Upper lobe of right lung (tissue), 1 donor: ENCODE results near the gene HAPLN2. TPM values are rescaled to one million over a fixed set of nuclear protein-coding genes. Genes with fewer than 3 reads are reported as not detected.
A peak's percentile ranks its signal among the peaks of the same experiment; 100 is the strongest.

ENCODE experiments used
- ATAC-seq: fragments of 200-7000 bp; cut with Tn5 transposase; one replicate; pipeline ENCODE4 v1.9.1; 2020; ENCODE audit warnings: mild to moderate bottlenecking, moderate library complexity
- DNase-seq: peaks from one replicate; pipeline ENCODE4 v3.0.0-alpha.2; 2020
- H3K27ac ChIP-seq: fragments of 200-600 bp; one replicate; pipeline ENCODE4 v1.8.0; 2022
- H3K27me3 ChIP-seq: fragments of 200-600 bp; one replicate; pipeline ENCODE4 v1.8.0; 2022; ENCODE audit warnings: mild to moderate bottlenecking
- H3K36me3 ChIP-seq: fragments of 200-600 bp; one replicate; pipeline ENCODE4 v1.8.0; 2022
- H3K4me1 ChIP-seq: fragments of 200-600 bp; one replicate; pipeline ENCODE4 v1.8.0; 2022
- H3K4me3 ChIP-seq: fragments of 200-600 bp; one replicate; pipeline ENCODE4 v1.8.0; 2022; ENCODE audit warnings: mild to moderate bottlenecking
- H3K9me3 ChIP-seq: fragments of 200-600 bp; one replicate; pipeline ENCODE4 v1.8.0; 2022
- CTCF ChIP-seq: fragments of 200-600 bp; IDR thresholded peaks from one replicate; pipeline ENCODE4 v1.8.0; 2022; ENCODE audit warnings: antibody characterized with exemption
- intact Hi-C: fragments of 100-400 bp; cut with DNase I; formaldehyde crosslinking; loops from one replicate; pipeline ENCODE4 v1.11.0; 2022
- total RNA-seq: library from RNA; stranded (reverse); fragmentation: NEBNext Ultra II Directional; extraction: Animal tissue kit (Norgen Biotek cat#: 25700); gene quantifications from one replicate; pipeline ENCODE4 v1.2.1, GENCODE V29; 2021
- donor health status: DM: no; HTN: yes; CAD: no; lungs with severe emphysema.

Gene HAPLN2
- total RNA-seq, 1 donor from 2014 or later = 0.78 TPM

- peaks cover 46% of the 10 kb centered on the region for H3K4me1 ChIP-seq
- H3K9me3 ChIP-seq = no peaks in the 10 kb centered on the region
- no peaks in the 10 kb centered on the region for H3K36me3 ChIP-seq
- H3K4me3 ChIP-seq = no peak overlapping the region
- peaks cover 25% of the 10 kb centered on the region for H3K27me3 ChIP-seq
- intact Hi-C loops = no loop called here
- no peak for DNase-seq
- no peak for ATAC-seq
- no peak overlapping the region for H3K27ac ChIP-seq
- peak; percentile 3 for TF ChIP-seq CTCF
Measured at GRCh38 chr1:156657741-156658319, 38.6 kb downstream of the HAPLN2 start.

GRCh38 chr1:156658496-156658895, 39.3 kb downstream of the HAPLN2 start:
- Histone ChIP-seq H3K36me3 (no peaks in the 10 kb centered on the region), H3K4me3 (no peak overlapping the region), H3K27ac (no peak overlapping the region), H3K4me1 (peaks cover 52% of the 10 kb centered on the region), H3K9me3 (no peaks in the 10 kb centered on the region), H3K27me3 (peaks cover 24% of the 10 kb centered on the region)
- TF ChIP-seq CTCF = no peak
- ATAC-seq (no peak), DNase-seq (no peak)
- intact Hi-C loops = no loop called here

DNA sequence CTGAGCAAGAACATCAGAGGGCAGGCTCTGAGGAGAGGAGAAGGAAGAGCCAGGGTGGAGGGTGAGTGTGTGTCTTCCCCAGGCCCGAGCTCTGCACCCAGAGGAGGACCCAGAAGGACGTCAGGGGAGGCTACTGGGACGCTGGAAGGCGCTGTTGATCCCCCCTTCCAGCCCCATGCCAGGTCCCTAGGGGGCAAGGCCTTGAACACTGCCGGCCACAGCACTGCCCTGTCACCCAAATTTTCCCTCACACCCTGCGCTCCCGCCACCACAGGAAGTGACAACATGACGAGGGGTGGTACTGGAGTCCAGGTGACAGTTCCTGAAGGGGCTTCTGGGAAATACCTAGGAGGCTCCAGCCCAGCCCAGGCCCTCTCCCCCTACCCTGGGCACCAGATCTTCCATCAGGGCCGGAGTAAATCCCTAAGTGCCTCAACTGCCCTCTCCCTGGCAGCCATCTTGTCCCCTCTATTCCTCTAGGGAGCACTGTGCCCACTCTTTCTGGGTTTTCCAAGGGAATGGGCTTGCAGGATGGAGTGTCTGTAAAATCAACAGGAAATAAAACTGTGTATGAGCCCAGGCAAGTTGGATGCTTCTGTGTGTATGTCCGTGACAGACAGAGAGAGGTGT, 39.8 kb downstream of the HAPLN2 start:
- no peak overlapping the region for H3K4me3 ChIP-seq
- H3K27me3 ChIP-seq = peaks cover 18% of the 10 kb centered on the region
- no peak for TF ChIP-seq CTCF
- intact Hi-C loops = no loop called here
- H3K27ac ChIP-seq = peak overlapping the region; percentile 55
- peaks cover 58% of the 10 kb centered on the region for H3K4me1 ChIP-seq
- no peak for ATAC-seq
- H3K36me3 ChIP-seq = no peaks in the 10 kb centered on the region
- no peak for DNase-seq
- H3K9me3 ChIP-seq = no peaks in the 10 kb centered on the region

DNA sequence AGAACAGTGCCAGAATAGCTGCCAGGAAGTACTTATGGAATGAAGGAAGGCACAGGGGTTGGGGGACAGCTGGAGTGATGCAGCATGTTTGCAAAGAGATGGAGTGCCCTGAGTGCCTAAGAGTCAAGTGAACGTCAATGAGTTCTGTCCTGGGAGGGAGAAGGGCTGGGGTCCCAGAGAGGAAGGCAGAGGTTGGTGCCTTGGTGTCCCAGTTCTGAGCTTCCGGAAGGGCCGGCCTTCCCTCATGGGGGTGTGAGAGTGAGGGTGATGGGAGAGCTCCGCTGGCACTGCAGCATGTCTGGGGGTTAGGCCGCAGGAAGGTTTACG, 40.4 kb downstream of the HAPLN2 start:
- no peaks in the 10 kb centered on the region for H3K9me3 ChIP-seq
- H3K27ac ChIP-seq = peak overlapping the region; percentile 55
- DNase-seq (no peak), ATAC-seq (no peak)
- intact Hi-C loops = no loop called here
- peaks cover 63% of the 10 kb centered on the region for H3K4me1 ChIP-seq
- TF ChIP-seq CTCF = no peak
- peaks cover 16% of the 10 kb centered on the region for H3K27me3 ChIP-seq
- H3K4me3 ChIP-seq = no peak overlapping the region
- H3K36me3 ChIP-seq = no peaks in the 10 kb centered on the region

- intact Hi-C loops = no loop called here
- TF ChIP-seq CTCF = peak; percentile 95
- peak; percentile 97 for DNase-seq
Measured at GRCh38 chr1:156659988-156660751, 41.0 kb downstream of the HAPLN2 start.

More at GRCh38 chr1:156659988-156660751, 41.0 kb downstream of the HAPLN2 start:
- Histone ChIP-seq H3K36me3 (no peaks in the 10 kb centered on the region), H3K4me1 (peaks cover 65% of the 10 kb centered on the region), H3K27me3 (peaks cover 16% of the 10 kb centered on the region), H3K9me3 (no peaks in the 10 kb centered on the region), H3K4me3 (peak overlapping the region; percentile 21), H3K27ac (peak overlapping the region; percentile 69)
- ATAC-seq = peak; percentile 93
